GM21390 (cell line): ENCODE measurements around the gene PROM1.

Experiments used
- ATAC-seq: cut with Tn5 transposase; IDR thresholded peaks from one replicate; pipeline ENCODE4 v1.9.1; 2021; ENCODE audit not compliant: unreplicated experiment

Gene PROM1

DNA sequence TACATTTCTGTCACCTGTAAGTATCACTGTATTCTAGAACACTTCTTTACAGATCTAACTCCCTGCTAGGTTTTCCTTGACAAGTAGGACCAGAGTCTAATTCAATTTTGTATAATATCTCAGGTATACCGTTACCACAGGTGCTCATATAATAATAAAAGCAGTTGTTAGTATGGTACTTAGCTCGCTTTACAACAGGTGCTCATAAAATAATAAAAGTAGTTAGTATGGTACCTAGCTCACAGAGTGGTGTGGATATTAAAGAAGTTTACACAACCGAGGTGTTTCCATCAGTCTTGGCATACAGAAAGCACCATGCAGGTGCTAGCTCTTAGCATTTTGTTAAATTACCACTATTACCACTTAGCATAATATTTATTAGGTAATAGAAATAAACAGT lies 88.0 kb downstream of the PROM1 start:
- ATAC-seq: no peak

DNA sequence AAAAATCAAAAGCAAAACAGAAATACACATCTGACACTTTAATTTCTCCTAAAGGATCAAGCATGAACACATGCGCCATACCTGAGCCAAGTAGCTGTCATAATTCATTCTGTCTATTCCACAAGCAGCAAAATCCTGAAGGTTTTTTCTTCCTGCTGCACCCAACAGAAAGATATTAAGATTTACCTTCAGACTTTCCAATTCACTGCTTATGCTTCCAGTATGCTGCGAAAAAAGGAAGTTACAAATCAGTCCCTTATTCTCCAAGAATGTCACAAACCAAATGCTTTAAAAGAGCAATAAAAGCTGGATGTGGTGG lies 91.7 kb downstream of the PROM1 start:
- no peak for ATAC-seq

DNA sequence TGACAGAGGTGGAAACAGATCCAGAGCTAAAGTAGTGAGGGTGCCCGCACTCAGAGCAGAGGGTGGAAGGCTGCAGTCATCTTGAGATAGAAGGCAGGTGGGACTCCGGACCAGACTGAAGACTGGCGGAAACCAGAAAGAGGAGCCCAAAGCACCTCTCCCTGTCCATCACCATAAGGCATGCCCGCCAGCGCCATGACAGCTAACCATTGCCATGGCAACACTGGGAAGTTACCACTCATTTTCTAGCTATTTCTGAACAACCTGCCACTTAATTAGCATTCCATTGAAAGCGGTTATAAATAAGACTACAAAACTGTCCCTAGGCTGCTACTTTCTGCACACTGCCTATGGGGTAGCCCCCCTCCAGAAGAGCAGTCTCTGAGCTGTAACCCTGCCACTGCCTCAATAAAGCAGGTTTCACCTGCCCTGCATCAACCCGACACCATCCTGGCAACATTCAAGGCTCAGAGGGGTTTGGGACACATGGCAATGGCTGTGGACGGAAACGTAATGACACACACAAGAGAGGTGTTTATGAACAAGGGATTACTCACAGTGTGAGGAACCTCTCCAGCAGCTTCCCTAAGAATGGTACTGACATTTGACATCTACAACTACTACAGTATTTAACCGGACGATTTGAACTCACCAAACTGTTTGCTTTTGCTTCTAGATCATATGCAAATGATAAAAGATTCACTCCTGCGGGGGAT lies 93.1 kb downstream of the PROM1 start:
- ATAC-seq: no peak

DNA sequence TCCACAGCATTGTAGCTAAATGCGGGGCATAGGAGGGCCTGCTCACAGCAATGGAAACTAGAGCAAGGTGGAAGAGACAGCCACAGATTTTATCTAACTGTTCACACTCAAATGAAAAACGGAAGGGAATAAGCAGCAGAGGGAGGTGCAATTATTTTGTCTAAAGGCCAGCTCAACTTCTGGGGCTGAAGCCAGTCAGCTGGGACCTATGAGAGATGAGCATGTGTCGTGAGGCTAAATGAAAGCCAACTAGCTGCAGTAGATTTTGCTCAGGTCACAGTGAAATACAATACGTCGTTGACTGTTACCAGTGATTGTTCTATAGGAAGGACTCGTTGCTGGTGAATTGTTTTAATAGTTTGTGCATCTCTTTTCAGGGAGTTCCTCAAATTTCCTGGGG lies 94.4 kb downstream of the PROM1 start:
- no peak for ATAC-seq

DNA sequence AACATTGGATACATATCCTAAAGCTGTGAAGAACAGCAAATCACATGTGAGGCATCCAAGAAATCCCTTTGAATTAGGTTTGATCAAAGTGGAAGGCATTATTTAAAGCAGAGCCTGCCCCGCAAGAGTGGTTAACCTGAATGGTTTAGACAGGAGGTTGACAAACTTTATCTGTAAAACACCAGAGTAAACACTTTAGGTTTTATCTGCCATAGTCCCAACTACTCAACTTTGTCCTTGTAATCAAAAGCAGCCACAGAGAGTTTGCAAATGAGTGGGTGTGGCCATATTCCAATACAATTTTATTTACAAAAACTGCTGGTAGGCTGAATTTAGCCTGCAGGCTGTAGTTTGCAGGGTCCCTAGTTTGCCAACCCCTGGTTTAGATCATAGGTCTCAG lies 95.6 kb downstream of the PROM1 start:
- ATAC-seq: no peak

DNA sequence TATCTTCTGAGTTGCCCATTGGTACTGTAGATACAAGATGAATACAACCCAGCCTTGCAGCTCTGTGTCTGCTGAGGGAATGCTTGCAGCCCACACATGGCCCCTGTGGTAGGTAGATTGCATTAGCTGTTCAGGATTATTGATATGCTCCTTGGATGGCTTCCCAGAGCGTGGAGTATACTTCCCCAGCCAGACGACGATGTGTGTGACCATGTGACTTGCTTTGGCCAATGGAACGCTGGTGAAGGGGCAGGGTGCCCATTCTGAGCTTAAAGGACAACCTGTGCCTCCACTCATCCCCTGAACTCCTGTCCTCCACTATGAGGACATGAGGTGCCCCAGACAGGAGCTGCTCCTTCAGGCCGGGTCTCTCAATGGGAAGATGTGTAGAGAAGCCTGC lies 96.9 kb downstream of the PROM1 start:
- ATAC-seq: no peak

DNA sequence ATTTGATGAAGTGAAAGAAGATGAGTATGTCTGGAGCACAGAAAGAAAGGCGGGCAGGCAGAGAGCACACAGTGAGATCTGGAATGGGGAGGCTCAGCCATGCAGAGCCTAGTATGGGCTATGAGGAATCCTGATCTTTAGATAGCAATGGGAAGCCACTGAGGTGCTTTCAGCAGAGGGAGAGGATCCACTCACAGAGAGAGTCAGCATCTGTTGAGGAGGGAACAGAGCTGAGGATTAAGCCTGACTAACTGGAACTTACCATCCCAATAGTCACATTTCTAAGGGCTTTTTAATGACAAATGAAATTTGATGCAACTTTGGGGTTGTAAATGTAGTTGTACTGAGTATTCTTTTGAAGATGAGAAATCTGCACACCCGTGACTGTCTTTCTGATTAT lies 100.2 kb downstream of the PROM1 start:
- no peak for ATAC-seq

DNA sequence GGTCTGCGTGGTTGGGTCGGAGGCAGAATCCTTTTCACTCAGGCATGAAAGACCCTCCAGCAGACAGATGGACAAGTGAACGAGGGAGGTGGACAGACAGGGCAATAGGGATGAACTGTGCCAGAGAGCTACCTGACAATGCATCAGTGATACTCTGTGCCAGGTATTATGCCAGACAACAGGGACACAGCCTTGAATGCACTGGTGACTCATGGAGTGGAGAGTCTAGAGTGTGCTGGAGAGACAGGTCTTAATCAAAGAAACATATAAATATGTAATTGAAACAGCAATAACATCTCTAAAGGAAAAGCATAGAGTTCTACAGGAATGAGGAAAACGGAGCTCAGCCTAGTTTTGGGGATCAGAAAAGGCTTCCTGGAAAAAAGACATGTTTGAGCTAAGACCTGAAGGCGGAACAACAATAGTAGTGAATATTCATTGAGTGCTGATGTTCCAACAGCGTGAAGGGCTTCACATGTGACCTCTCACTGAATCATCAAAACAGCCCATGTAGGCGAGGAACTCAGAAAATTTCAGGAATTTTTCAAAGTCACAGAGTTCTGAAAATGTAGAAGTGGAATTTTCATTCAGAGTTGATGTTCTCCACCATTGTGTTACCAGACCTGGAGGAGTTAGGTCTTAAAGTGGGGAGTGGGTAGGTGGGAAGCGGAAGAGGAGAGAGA lies 100.8 kb downstream of the PROM1 start:
- ATAC-seq: no peak

DNA sequence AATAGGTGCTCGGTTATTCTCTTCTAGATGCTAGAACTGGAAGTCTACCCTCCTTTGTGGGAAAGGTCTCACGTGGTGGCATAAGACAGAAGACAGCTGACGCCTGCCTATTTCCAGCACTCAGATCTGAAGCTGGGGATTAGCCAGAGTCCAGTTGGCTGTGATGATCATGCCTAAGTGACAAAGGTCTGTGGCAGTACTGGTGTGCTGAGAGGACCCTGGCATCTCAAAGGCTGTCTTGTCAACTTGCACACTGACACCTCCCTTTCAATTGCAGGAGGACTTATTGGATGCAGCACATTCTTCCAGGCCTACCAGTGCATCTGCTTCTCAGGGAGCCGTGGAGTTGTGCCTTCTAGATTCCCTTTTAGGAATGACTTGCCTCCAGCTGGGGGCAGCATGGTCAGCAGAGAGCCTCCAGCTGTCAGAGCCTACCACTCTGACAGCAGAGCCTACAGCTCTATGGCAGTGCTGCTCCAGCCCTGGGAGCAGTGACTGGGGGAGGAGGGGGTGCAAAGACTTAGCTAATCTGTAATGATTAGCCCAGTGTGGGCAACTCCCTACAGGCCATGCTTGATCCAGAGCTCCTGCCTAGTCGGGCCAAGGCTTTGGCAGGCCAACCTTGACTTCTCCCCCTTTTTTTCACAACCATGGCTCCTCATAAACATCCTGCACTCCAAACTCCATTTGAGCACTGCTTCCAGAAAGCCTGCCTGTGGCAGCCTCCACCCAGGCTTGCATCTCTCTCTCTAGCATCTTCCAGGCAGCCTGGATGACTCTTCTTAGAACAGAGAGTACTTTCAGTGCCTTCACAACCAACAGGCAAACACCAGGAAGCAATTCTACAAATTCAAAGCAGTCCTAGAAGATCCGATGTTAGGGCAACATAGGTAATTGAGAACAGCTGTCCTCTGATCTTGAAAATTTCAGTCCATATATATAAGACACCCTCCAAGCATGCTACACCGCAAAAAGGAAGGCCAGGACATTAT lies 107.1 kb downstream of the PROM1 start:
- no peak for ATAC-seq

DNA sequence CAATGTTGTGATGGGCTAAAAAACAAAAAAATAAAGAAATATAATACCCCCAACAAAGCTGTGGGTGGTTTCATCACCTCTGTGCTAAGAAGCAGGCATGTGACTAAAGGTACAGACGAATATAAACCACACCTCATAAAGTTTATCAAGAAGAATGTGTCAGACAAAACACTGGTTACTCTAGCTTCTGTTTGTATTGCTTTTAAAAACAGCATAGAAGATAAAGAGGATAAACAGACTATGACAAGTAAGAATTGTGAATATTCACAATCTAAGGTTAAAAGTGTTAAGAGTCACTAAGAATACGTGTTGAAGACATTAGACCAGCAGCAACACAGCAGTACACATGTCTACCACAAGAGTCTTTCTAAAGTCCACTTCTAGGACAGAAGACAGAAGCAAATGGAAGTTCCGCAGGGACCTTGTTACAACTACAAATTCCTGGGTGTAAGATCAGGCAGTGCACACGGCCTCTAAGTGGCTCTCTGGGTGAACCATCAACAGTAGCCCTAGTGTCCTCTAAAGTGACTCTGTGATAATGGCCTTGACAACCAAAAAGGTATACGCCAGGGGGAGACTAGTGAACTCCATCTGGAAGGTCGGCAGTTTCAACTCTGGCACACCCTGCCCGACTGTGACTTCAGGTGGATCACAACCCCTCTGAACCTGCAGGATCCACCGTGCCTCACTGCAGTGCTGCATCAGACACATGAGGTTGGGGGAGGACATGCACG lies 112.6 kb downstream of the PROM1 start:
- no peak for ATAC-seq

DNA sequence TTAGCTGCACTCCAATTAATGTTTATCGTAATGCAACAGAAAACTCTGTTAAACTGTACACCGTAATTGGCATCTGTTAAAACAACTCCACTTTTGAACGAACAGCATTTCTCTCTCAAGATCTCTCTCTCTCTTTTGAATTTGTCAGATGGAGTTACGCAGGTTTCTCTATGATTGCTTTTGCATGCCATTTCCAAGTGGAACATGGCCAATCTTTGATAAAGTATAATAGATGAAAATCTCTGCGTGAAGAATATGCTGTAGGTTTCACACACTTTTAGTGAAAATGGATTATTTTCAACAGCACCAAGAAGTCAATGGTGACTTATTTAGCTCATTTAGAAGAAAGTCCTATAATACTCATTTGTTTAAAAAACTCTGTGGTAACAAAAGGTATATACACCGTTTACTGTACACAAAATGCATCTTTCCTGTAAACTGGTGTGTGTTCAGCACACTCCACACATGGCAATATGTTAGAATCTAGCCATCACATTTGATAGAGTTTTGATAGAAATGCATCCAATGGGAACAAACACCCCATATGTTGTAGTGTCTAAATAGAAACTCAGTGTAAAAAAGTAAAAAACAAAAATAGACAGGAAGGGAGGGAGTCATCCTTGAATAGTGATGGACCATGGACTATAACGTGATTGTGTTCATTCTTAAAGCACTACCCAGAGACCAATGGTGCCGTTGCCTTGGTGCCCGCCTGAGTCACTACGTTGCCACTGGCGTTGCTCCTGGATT lies 115.1 kb downstream of the PROM1 start:
- no peak for ATAC-seq

DNA sequence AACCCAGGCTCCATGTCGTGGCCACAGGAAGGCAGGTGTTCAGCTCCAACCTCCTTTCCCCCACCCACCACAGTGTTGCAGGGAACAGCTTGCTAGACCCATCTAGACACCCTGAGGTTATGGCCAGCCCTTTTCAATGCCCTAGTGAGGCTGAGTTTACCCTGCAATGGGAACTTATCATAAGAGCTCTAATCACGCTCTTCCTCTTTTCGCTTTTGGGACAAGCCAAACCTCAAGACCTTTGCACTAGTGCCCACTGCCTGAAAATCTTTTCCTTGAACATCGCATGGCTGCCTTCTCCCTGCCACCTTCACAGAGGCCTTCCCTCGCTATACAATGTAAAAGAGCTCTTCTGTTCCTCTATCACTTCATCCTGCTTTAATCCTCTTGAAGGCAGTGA lies 118.5 kb downstream of the PROM1 start:
- ATAC-seq: no peak

DNA sequence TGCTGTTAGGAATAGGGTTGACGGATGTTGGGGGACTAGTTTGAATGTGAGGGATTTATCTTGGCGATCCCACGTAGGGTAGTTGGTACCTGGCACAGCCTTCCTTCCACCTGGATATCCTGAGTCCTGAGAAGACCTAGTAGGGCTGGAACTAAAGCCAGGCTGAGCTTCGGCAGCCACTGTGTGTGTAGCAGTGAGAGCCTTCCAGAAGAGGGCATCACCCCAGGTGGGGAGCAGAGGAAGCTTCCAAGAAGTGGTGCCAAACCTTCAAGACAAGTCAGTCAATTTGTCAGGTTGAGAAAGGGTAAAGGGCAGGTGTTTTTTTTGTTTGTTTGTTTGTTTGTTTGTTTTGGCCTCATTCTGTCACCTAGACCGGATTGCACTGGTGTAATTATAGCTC lies 119.7 kb downstream of the PROM1 start:
- ATAC-seq: no peak

DNA sequence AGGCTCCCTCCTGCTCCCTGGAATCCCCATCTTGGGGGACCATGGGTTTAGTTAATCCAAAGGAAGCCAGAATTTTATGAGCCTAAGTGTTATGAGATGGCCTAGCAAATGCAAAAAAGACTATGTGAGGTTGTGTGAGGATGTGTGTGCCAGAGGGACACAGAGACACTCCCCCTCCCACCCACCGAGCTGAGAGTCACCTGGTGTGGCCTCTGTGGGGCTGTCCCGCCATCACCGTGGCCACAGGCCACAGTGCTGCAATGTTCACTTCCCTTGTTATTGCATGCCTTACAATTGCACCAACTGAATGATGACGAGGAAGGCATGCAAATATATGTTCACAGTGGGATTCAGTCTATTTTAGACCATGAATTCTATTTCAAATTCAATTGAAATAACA lies 120.2 kb downstream of the PROM1 start:
- peak; percentile 55 for ATAC-seq

DNA sequence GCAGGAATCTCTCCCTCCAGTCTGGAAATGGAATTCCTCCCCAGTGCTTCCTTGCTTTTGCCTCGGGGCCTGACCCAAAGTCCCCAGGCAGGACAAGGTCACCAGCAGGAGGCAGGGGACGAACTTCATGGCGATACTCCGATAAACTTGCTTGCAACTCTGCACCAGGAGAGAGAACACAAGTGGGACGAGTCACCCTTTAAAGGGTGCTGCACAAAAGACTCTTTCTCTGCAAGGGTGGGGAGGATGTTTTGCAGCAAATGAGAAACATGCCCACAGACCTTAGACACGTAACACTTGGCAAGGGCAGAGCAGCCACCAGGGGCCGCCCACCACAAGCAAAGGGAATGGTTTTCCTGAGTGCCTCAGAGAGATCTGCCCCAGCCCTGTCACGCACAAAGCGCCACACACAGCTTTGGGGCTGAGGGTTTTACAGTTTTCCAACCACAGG lies 120.8 kb downstream of the PROM1 start, which contains the start of gene FGFBP2:
FGFBP2 (minus strand) TSS at position 175 of the 451 bp plus-strand sequence; CDS start at position 129, 46 bp downstream.
- ATAC-seq: peak; percentile 55

DNA sequence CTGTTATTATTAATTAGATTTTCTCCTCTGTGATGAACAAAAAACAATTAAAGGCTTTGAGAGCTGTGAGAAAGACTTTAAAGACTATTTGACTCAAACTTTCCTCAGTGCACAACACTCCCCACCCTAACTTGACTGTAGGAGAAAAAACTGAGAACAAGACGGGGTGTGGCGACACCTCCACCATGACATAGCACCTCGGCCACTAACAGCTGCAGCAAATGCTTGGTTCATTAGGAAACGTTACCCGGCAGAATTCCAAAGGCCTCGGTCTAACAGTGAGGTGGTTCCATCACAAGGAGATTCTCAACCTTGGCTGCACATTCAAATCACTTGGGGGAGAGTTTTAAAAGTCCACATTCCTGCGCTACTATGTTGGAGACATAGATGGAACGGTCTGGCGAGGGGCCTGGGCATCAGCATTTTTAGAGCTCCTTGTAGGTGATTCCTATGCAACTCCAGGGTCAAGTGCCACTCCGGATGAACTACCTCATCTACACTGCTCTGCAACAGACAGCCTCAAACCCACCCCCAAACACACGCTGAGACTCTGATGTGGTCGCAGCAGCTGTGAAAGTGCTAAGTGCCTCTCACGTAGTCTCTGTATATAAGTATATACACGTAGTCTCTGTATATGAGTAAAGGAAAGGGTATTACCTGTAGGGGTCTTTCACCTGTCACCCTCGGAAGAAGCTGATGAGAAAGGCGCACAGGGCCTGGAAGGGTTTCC lies 121.9 kb downstream of the PROM1 start:
- no peak for ATAC-seq

DNA sequence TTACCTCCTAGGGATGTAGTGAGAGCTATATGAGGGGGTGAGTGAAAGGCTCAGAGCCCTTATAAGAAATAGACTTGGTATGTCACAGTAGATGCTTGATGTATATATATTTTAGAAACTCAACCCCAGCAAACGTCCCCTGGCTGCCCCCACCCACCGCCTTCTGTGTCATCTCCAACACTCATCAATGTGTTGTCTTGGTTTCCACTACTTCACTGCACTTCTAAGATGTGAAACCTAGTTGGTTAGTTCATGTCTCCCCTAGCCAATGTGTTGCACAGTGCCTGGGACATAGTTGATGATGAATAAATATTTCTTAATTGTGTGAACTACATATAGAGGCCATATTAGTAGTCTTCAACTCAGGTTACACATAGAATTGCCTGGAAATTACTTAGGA lies 125.3 kb downstream of the PROM1 start:
- no peak for ATAC-seq

DNA sequence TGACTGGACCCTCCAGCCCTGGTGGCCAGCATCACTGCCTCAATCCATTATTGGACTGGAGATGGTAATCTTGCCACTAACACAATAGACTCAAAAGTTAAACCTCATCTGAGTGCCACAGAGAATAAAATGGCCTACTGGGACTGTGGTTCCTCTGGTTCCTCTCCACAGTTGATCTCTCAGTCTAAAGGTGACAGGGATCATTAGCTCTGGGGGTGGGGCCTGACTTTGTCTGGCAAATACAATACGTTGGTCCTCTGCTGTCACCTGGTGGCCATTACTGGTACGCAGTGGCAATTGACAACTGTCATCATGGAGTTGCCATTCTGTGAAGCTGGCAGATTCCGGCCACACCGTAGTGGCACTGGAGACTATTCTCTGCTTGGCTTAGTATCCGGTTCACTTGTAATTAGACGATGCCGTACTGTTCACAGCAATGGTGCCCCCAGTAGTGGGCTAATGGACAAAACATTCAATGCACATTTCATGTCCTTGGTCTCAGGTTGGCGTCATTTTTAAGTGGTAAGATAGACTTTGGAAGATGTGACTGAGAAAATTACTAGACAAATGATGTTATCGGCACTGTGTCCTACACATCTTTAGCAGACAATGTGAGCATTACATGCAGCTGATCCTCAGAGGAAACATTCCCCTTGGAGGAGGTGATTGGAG lies 127.5 kb downstream of the PROM1 start:
- ATAC-seq: peak; percentile 92

DNA sequence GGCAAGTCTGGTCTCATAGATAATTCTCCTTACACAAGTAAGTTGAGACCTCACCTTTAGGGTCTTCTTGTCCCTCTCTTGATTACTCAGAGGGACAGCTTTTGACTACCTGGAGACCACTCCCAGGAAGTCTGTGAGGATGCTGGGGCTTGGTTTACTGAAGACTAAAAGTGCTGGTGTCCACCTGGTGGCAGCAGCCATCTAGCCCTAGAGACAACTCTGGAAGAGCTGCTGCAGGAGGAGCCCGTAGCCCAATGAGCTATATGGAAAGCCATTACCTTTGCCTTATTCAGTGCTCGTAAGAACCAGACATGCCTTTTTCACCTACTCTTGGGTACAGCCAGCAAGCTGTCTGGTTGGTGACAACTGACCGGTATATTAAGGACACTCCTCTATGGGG lies 128.2 kb downstream of the PROM1 start:
- ATAC-seq: no peak
